ENCODE measurements around the gene HOXD9. TPM values are rescaled to one million over a fixed set of nuclear protein-coding genes. Genes with fewer than 3 reads are reported as not detected.

Gene HOXD9
- total RNA-seq, 2 experiments from 2014 or later, result not detected

DNA sequence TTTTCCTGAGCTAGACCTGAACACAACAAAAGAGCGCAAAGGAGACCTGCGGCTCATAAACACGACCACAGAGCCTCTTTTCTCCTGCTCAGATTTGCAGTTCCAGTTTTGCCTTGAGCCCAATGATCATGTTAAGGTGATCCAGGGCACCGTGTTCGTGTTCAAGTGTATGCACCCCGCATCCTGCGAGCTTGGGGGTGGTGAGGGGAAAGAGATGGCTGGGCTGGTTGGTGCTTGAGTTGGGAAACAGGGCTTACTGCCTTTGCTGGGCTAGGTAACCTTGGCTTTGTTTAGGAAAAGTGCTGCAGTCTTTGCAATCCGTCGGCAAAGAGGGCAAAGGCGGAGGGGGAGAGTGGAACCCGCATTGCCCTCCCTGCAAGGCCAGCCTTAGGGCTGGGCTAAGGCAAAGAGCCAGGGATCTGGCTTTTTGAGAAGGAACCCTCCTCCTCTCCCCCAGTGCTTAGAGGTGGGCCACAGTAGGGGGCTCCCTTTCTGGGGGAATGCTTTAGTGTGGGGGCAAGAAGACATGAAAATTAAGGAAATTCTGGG lies 4.6 kb upstream of the HOXD9 start:
- Mint-ChIP-seq H3K4me1 (ENCODE audit: low read depth) (peaks cover 5% of the 10 kb centered on the region), H3K36me3 (peaks cover 10% of the 10 kb centered on the region), H3K27ac (no peak overlapping the region), H3K9me3 (no peaks in the 10 kb centered on the region), H3K27me3 (peaks cover 83% of the 10 kb centered on the region), H3K4me3 (no peak overlapping the region)
- ChIA-PET POLR2A (no interaction called here), CTCF (interaction anchor here (1.0 kb wide), 1 partner anchor 9 kb away, joined by 3 read pairs; no protein-coding TSS in a partner anchor)
- DNase-seq, result no peak
- intact Hi-C loops (cut with micrococcal nuclease), result no loop called here

DNA sequence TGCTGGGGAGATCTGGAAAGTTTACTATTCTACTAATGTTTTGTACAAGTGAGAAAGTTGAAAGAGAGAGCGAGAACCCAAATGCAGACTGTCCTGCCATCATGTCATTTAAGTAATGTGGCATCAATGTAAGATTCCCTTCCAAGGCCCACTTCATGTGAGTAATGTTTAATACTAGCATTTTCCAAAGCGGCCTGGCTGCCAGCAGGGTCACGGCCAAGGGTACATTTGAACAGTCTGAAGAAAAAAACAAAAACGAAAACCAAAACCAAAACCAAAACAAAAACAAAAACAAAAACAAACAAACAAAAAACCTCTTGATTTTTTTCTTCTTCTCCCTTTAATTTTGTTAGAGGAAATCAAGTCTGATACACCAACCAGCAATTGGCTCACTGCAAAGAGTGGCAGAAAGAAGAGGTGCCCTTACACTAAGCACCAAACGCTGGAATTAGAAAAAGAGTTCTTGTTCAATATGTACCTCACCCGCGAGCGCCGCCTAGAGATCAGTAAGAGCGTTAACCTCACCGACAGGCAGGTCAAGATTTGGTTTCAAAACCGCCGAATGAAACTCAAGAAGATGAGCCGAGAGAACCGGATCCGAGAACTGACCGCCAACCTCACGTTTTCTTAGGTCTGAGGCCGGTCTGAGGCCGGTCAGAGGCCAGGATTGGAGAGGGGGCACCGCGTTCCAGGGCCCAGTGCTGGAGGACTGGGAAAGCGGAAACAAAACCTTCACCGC lies 3.7 kb upstream of the HOXD9 start:
- Mint-ChIP-seq H3K27ac (no peak overlapping the region), H3K4me1 (ENCODE audit: low read depth) (peaks cover 9% of the 10 kb centered on the region), H3K9me3 (no peaks in the 10 kb centered on the region), H3K4me3 (no peak overlapping the region), H3K27me3 (peaks cover 81% of the 10 kb centered on the region), H3K36me3 (peaks cover 10% of the 10 kb centered on the region)
- DNase-seq, result peak; percentile 36
- intact Hi-C loops (cut with micrococcal nuclease), result no loop called here
- ChIA-PET POLR2A (no interaction called here), CTCF (no interaction called here)

DNA sequence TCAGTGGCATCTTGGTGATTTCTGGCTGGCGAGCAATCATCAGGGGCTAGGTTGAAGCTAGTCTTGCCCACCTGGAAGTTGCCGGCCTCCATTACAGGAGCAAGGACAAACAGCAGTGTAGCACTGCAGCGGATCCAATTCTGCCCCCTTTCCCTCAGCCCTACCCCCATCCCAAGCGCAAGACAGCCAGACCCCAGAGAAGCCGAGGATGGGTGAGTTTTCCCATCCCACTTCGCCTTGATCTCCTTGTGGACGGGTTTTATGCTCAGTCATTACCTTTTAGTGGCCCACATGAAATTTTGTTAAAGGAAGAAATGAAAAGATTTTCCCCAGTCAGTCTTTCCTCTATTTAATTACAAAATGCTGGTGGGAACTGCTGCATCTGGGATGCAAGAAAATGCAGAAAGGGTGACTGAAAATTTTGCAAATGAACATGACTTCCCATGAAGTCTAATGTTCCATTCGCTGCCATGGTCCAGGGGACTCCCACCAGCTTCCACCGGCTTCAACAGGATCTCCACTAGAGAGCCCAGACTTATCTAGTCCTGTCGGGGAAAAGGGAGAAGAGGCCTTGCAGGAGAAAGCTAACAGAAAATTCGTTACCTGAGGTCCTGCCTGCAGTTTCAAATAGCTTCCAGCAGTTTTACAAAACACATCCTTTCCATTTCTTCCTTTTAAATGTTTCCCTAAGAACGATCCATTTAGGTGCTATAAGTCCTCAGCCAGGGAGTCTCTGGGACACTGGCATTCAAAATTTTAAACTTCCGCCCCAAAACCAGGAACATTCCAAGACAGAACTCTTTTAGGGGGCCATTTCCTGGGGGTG lies 1.9 kb upstream of the HOXD9 start:
- intact Hi-C loops (cut with micrococcal nuclease), result no loop called here
- Mint-ChIP-seq H3K27me3 (peaks cover 83% of the 10 kb centered on the region), H3K9me3 (no peaks in the 10 kb centered on the region), H3K36me3 (peaks cover 10% of the 10 kb centered on the region), H3K4me3 (no peak overlapping the region), H3K4me1 (ENCODE audit: low read depth) (peaks cover 10% of the 10 kb centered on the region), H3K27ac (no peak overlapping the region)
- CTCF ChIA-PET, result interaction anchor here (1.1 to 2.2 kb wide), 3 partner anchors 10 to 334 kb away, joined by 7 to 9 read pairs (median 8); no protein-coding TSS in a partner anchor
- POLR2A ChIA-PET, result no interaction called here
- no peak for DNase-seq

DNA sequence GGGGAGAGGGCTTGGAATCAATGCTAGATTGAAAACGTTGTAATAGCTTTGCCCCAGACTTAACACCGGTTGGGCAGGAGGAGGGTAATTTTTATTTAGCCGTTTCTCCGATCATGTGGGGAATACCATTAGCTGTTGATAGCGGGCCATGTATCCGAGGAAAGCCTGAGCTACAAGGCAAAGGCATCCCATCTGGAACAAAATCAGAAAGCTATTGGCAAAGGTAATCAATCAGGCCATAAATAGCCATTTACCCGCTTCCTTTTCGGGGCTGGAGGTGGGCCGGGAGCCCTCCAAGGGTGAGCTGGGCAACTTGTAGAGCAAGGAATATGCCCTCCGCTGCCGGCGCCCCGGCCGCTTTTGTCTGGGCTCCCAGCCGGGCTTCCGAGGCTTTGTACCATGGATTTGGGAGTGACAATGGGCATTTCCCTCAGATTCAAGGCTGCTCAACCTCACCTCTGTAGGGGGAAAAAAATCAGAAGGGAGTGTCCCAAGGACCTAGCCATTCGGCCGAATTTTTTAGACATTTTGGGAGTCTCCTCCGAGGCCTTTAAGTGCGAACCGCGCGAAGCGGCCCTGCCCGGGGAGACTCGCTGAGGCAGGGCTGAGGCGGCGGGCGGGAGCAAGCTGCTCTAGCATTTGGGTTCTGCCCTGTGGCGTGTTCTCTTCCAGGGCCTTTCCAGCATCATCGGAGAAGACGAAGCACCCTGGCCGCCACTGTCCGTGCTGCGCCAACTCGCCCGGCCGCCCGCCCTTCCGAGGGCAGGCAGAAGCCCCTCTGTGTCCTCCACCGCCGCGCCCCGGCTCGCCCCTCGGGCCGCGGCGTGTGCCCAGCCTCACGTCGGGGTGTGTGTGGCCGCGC lies 1.1 kb upstream of the HOXD9 start:
- POLR2A ChIA-PET, result no interaction called here
- Mint-ChIP-seq H3K4me3 (no peak overlapping the region), H3K9me3 (no peaks in the 10 kb centered on the region), H3K4me1 (ENCODE audit: low read depth) (peaks cover 10% of the 10 kb centered on the region), H3K27me3 (peaks cover 83% of the 10 kb centered on the region), H3K27ac (no peak overlapping the region), H3K36me3 (peaks cover 8% of the 10 kb centered on the region)
- CTCF ChIA-PET, result interaction anchor here (1.1 to 2.2 kb wide), 3 partner anchors 11 to 333 kb away, joined by 7 to 9 read pairs (median 8); no protein-coding TSS in a partner anchor
- intact Hi-C loops (cut with micrococcal nuclease), result no loop called here
- DNase-seq, result no peak

DNA sequence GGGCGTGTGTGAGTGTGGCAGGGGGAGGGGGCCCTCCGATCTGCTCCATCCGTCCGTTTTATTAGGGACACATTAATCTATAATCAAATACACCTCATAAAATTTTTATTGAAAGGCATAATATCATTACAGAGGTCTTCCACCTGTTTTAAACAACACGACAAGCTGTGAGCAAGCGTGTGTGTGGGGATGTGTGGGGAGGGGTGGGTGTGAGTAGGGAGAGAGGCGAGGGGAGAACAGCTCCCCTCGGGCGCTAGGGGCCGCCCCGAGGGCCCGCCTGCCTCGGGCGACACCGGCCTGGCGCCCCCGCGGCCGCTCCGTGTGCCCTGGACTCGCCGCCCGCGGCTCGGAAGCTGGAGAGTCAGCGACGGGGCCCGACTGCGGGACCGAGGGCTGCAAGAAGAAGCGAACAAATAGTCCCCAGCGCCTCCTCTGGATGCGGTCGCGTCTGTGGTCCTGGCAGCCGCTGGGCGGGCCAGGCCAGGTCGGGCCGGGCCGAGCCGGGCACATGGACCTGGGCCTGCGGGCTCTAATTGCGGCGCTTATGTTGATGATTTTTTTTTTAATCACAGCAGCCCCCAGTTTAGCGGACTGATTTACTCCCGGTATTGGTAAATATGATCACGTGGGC lies 352 bp upstream of the HOXD9 start:
- DNase-seq, result no peak
- Mint-ChIP-seq H3K27me3 (peaks cover 82% of the 10 kb centered on the region), H3K4me3 (no peak overlapping the region), H3K36me3 (peaks cover 4% of the 10 kb centered on the region), H3K9me3 (no peaks in the 10 kb centered on the region), H3K27ac (no peak overlapping the region), H3K4me1 (ENCODE audit: low read depth) (peaks cover 10% of the 10 kb centered on the region)
- ChIA-PET CTCF (interaction anchor here (1.3 to 2.2 kb wide), 2 partner anchors 333 to 516 kb away, joined by 4 to 9 read pairs; no protein-coding TSS in a partner anchor), POLR2A (no interaction called here)
- intact Hi-C loops (cut with micrococcal nuclease), result no loop called here

DNA sequence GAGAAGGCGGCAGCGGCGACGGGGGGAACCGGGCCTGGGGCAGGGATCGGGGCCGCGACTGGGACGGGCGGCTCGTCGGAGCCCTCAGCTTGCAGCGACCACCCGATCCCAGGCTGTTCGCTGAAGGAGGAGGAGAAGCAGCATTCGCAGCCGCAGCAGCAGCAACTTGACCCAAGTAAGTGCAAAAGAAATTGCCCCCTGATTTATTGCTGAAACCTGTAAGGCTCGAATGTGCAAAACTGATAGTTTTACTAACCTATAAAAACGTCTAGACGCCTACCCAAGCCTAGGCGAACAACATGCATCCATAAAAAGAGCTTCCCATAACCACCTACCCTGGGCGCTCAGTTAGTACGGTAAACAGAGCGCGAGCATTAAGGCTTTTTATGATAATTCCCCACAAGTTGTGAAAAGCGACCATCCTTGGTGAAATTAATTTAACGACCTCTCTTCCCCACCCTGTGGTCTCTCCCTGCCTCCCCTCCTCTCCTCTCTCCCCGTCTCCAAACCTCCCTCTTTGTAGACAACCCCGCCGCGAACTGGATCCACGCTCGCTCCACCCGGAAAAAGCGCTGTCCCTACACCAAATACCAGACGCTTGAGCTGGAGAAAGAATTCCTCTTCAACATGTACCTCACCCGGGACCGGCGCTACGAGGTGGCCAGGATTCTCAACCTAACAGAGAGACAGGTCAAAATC lies 1.0 kb downstream of the HOXD9 start:
- Mint-ChIP-seq H3K36me3 (peaks cover 3% of the 10 kb centered on the region), H3K27ac (no peak overlapping the region)

DNA sequence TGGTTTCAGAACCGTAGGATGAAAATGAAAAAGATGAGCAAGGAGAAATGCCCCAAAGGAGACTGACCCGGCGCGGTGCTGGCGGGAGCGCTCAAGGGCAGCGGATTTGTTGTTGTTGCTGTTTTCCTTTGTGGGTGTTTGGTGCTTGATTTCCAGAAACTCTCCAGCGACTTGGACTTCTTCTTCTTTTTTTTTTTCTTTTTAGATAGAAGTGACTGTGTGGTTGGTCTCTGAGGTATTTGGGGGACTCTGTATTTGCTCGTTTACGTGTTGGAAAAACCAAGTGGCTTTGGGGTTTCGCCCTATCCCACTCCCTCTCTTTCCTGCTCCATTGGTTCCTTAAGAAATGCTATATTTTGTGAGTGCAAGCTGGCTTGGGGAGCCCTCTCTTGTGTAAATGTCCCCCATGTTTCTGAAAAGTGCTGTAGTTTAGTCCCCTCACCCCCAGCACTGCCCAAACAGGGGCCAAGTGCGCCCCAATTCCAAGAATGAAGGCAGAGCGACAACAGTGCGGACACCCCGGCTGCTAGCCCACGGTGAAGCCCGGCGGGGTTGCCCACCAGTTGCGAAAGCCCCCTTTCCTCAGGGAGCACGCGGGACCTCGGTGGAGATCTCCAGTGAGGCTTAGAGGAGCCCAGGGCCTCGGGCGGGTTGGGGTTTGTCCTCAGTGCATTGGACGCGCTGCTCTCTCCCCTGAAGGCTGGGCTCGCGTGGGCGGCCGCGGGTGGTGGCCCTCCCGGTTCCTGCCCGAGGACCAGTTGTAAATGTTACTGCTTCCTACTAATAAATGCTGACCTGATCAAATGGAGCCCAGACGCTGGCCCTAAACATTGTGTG lies 1.8 kb downstream of the HOXD9 start:
- intact Hi-C loops (cut with micrococcal nuclease), result no loop called here
- H3K9me3 Mint-ChIP-seq, result no peaks in the 10 kb centered on the region
- DNase-seq, result no peak
- POLR2A ChIA-PET, result no interaction called here
- H3K27ac Mint-ChIP-seq, result no peak overlapping the region
- no peak overlapping the region for H3K4me3 Mint-ChIP-seq
- peaks cover 18% of the 10 kb centered on the region for H3K4me1 Mint-ChIP-seq (ENCODE audit: low read depth)
- peaks cover 84% of the 10 kb centered on the region for H3K27me3 Mint-ChIP-seq
- CTCF ChIA-PET, result interaction anchor here (4.0 kb wide), 1 partner anchor 527 kb away, joined by 62 read pairs; no protein-coding TSS in a partner anchor
- peaks cover 1% of the 10 kb centered on the region for H3K36me3 Mint-ChIP-seq

More for the DNA sequence above, 1.0 kb downstream of the HOXD9 start:
- Mint-ChIP-seq H3K9me3 (no peaks in the 10 kb centered on the region), H3K4me3 (no peak overlapping the region), H3K27me3 (peaks cover 82% of the 10 kb centered on the region), H3K4me1 (ENCODE audit: low read depth) (peaks cover 17% of the 10 kb centered on the region)
- intact Hi-C loops (cut with micrococcal nuclease), result no loop called here
- DNase-seq, result no peak
- ChIA-PET CTCF (interaction anchor here (1.3 kb wide), 1 partner anchor 515 kb away, joined by 4 read pairs; no protein-coding TSS in a partner anchor), POLR2A (no interaction called here)

DNA sequence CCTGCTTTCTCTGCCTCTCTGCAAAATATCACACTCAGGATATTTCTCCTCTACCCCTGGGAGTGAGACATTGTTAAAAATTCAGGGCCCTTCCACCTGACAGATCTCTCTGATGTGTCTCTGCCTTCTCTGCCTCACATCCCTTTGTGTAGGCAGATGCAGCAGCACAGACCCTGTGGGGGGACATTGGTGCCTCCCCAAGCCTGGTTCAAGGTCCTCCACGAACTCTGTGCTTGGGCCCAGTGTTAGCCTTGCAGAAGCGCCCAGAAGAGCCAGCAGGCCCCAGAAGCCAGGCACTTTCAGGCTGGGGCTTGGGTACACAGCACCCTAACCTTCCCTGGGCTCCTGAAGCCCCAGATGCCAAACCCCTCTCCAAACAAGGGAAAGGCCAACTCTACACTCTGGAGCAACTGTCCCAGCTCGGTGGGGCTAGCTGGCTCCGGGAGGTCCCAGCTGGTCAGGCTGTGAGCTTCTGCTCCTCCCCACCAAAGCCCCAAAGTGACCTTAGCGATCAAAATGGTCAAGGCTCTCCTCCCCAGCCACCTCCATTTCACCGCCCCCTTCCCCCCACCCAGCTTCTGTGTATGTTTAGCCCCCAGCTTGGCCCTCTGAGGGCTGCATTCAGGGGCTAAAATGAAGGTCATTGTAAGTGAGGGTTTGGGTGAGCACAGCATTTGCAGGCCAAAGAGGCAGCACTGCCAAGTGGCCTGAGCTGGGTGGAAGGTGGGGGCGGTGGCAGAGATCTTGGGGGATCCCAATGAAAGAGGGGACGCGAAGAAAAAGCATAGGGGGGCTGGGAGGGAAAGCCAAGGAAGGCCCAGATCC lies 2.6 kb downstream of the HOXD9 start:
- H3K27me3 Mint-ChIP-seq, result peaks cover 77% of the 10 kb centered on the region

DNA sequence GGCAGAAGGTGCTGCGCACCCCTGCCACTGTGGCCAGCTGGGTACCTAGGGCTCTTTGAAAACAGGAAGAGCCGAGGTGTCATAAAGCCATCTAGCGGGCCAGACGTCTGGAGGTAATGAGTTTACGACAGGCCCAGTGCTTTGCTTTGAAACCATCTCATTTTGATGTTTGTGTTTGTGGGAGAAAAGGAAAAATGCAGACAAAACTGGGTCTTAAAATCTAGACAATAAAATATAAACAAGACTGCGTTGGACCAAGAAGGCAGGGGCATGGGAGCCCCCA lies 3.2 kb downstream of the HOXD9 start:
- no peaks in the 10 kb centered on the region for H3K9me3 Mint-ChIP-seq
- peaks cover 20% of the 10 kb centered on the region for H3K4me1 Mint-ChIP-seq (ENCODE audit: low read depth)
- H3K27me3 Mint-ChIP-seq, result peaks cover 74% of the 10 kb centered on the region
- DNase-seq, result no peak
- CTCF ChIA-PET, result interaction anchor here (2.0 to 4.9 kb wide), 6 partner anchors 29 to 1036 kb away, joined by 9 to 149 read pairs (median 34); no protein-coding TSS in a partner anchor
- POLR2A ChIA-PET, result no interaction called here
- peaks cover 1% of the 10 kb centered on the region for H3K36me3 Mint-ChIP-seq
- intact Hi-C loops (cut with micrococcal nuclease), result loop anchor here (2.0 to 5.0 kb wide), 4 partner anchors 47 to 689 kb away; no protein-coding TSS in a partner anchor
- H3K27ac Mint-ChIP-seq, result no peak overlapping the region
- H3K4me3 Mint-ChIP-seq, result no peak overlapping the region

More for the DNA sequence above, 2.6 kb downstream of the HOXD9 start:
- Mint-ChIP-seq H3K9me3 (no peaks in the 10 kb centered on the region), H3K4me3 (no peak overlapping the region), H3K36me3 (peaks cover 1% of the 10 kb centered on the region), H3K27ac (no peak overlapping the region), H3K4me1 (ENCODE audit: low read depth) (peaks cover 18% of the 10 kb centered on the region)
- intact Hi-C loops (cut with micrococcal nuclease), result loop anchor here (5.0 kb wide), 1 partner anchor 47 kb away; no protein-coding TSS in a partner anchor
- ChIA-PET CTCF (interaction anchor here (2.0 to 4.9 kb wide), 6 partner anchors 28 to 1036 kb away, joined by 9 to 149 read pairs (median 34); no protein-coding TSS in a partner anchor), POLR2A (no interaction called here)
- no peak for DNase-seq

Data from activated CD4-positive, alpha-beta memory T cell treated with anti-CD3 and anti-CD28 coated beads for 36 hours (primary cell).